ENCODE measurements around the gene EPHA5.

DNA sequence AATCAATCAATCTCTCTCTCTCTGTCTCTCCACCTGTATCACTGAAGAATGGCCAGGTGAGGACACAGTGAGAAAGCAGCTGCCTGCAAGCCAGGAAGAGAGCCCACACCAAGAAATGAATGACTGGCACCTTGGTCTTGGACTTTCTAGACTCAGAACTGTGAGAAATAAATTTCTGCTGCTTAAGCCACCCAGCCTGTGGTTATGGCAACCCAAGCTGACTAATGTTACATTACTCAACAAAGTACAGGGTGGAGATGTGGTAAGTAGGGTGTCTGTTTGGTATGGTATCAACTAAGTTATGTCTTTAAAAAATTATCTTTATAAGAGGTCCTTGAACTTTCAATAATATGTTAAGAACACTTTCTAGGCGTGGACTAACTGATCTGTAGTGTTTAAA is 159.3 kb downstream of the EPHA5 start:
- TF ChIP-seq ZNF232 (CRISPR knock-in tag; IDR thresholded peaks at IDR 0.05), result no peak
- TF ChIP-seq NR2C2 (CRISPR knock-in tag; IDR thresholded peaks at IDR 0.05), result no peak
- no peak for TF ChIP-seq NR2C2 (tag; IDR thresholded peaks at IDR 0.05)
- no peak for TF ChIP-seq KLF1 (tag; IDR thresholded peaks at IDR 0.05)
- TF ChIP-seq, protein P1, sequence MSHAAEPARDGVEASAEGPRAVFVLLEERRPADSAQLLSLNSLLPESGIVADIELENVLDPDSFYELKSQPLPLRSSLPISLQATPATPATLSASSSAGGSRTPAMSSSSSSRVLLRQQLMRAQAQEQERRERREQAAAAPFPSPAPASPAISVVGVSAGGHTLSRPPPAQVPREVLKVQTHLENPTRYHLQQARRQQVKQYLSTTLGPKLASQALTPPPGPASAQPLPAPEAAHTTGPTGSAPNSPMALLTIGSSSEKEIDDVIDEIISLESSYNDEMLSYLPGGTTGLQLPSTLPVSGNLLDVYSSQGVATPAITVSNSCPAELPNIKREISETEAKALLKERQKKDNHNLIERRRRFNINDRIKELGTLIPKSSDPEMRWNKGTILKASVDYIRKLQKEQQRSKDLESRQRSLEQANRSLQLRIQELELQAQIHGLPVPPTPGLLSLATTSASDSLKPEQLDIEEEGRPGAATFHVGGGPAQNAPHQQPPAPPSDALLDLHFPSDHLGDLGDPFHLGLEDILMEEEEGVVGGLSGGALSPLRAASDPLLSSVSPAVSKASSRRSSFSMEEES (CRISPR knock-in tag; IDR thresholded peaks at IDR 0.05), result no peak
- no peak for TF ChIP-seq FIP1L1 (IDR thresholded peaks at IDR 0.05; ENCODE audit: low read depth, low read length, poor library complexity, severe bottlenecking)
- TF ChIP-seq ZNF316 (IDR thresholded peaks at IDR 0.05), result no peak
- no peak for TF ChIP-seq ZFP36 (IDR thresholded peaks at IDR 0.05; ENCODE audit: low read depth, low read length, partially characterized antibody)
- TF ChIP-seq, protein P2, sequence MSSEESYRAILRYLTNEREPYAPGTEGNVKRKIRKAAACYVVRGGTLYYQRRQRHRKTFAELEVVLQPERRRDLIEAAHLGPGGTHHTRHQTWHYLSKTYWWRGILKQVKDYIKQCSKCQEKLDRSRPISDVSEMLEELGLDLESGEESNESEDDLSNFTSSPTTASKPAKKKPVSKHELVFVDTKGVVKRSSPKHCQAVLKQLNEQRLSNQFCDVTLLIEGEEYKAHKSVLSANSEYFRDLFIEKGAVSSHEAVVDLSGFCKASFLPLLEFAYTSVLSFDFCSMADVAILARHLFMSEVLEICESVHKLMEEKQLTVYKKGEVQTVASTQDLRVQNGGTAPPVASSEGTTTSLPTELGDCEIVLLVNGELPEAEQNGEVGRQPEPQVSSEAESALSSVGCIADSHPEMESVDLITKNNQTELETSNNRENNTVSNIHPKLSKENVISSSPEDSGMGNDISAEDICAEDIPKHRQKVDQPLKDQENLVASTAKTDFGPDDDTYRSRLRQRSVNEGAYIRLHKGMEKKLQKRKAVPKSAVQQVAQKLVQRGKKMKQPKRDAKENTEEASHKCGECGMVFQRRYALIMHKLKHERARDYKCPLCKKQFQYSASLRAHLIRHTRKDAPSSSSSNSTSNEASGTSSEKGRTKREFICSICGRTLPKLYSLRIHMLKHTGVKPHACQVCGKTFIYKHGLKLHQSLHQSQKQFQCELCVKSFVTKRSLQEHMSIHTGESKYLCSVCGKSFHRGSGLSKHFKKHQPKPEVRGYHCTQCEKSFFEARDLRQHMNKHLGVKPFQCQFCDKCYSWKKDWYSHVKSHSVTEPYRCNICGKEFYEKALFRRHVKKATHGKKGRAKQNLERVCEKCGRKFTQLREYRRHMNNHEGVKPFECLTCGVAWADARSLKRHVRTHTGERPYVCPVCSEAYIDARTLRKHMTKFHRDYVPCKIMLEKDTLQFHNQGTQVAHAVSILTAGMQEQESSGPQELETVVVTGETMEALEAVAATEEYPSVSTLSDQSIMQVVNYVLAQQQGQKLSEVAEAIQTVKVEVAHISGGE (CRISPR knock-in tag; IDR thresholded peaks at IDR 0.05), result no peak
- TF ChIP-seq POLR2AphosphoS5 (IDR thresholded peaks at IDR 0.05; ENCODE audit: control insufficient read depth, insufficient read depth, low read depth, low read length), result no peak
- no peak for TF ChIP-seq NR3C1 (CRISPR knock-in tag; IDR thresholded peaks at IDR 0.05)
- TF ChIP-seq CREB1 (IDR thresholded peaks at IDR 0.05), result no peak
- no peak for TF ChIP-seq CREB1 (CRISPR knock-in tag; IDR thresholded peaks at IDR 0.05)
- TF ChIP-seq TCF7L2 (IDR thresholded peaks at IDR 0.05; ENCODE audit: low read depth, low read length), result no peak

All from K562 (cell line).